Measurements from ENCODE around the gene ARHGAP9. TPM values are rescaled to one million over a fixed set of nuclear protein-coding genes. Genes with fewer than 3 reads are reported as not detected.
A peak's percentile ranks its signal among the peaks of the same experiment; 100 is the strongest.

The ARHGAP9 gene
- total RNA-seq, 1 experiment from 2014 or later: 2.6 TPM

DNA sequence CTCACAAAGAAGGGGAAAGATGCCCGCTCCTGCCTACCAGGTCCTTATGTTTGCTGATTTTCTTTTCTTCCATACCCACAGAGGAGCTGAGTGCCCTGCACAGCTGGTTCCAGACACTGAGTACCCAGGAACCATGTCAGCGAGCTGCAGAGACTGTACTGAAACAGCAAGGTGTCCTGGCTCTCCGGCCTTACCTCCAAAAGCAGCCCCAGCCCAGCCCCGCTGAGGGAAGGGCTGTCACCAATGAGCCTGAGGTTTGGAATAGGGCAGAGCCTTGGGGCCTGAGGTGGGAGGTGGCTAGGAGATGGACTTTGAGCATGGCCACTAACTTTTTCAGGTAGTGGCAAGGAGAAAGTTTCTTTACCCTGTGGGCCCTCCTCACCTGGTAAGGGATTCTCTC, 10.5 kb upstream of the ARHGAP9 start:
- H3K4me3 ChIP-seq (ENCODE audit: insufficient read depth, low read depth, low read length): no peak overlapping the region
- no peaks in the 10 kb centered on the region for H3K27me3 ChIP-seq (ENCODE audit: control insufficient read depth, insufficient read depth, low read length)
- H3K36me3 ChIP-seq (replicated peaks; ENCODE audit: control insufficient read depth, insufficient read depth, low read length): peaks cover 36% of the 10 kb centered on the region
- DNase-seq: no peak

GRCh38 chr12:57489157-57489641, 9.5 kb upstream of the ARHGAP9 start:
- Histone ChIP-seq H3K36me3 (replicated peaks; ENCODE audit: control insufficient read depth, insufficient read depth, low read length) (peaks cover 36% of the 10 kb centered on the region), H3K4me3 (ENCODE audit: insufficient read depth, low read depth, low read length) (no peak overlapping the region), H3K27me3 (ENCODE audit: control insufficient read depth, insufficient read depth, low read length) (no peaks in the 10 kb centered on the region)
- DNase-seq: no peak

DNA sequence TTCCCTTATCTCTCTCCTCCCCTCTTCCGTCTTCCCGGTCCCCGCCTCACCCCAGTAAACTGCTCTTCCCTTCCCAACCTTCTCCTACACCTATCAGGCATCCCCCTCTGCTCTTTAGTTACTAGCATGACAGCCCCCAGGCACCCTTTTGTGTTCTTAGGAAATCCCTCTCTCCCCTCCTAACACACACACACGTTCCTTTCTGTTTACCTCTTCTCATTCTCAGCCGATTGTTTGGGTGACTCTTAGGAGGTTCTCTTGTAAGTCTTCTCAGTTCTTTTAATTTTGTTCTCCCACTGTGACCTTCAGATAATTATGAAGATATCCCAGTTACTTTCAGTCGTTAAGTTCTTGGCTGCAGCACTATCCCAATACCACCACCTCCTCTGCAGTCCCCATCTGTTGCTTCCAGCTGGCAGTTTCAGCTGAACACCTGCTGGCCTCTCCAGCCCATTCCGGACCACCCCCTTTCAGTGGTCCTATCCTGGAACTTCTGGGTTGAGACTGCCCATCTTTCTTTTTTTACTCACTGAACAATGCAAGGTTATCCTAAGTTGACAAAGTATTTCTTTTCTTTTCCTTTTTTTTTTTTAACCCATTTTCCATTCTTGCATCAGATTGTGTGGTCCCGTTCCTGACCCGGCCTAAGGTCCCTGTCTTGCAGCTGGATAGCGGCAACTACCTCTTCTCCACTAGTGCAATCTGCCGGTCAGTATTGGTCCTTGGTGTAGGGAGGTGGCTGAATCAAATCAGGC, 8.9 kb upstream of the ARHGAP9 start:
- H3K36me3 ChIP-seq (replicated peaks; ENCODE audit: control insufficient read depth, insufficient read depth, low read length): peaks cover 36% of the 10 kb centered on the region
- no peaks in the 10 kb centered on the region for H3K27me3 ChIP-seq (ENCODE audit: control insufficient read depth, insufficient read depth, low read length)
- DNase-seq: no peak
- peak overlapping the region; percentile 100 for H3K4me3 ChIP-seq (ENCODE audit: insufficient read depth, low read depth, low read length)

- Histone ChIP-seq H3K36me3 (replicated peaks; ENCODE audit: control insufficient read depth, insufficient read depth, low read length) (peaks cover 34% of the 10 kb centered on the region), H3K27me3 (ENCODE audit: control insufficient read depth, insufficient read depth, low read length) (no peaks in the 10 kb centered on the region), H3K4me3 (ENCODE audit: insufficient read depth, low read depth, low read length) (peak within 1 kb of the TSS; percentile 100)
- DNase-seq: peak; percentile 87
These were observed 8.1 kb upstream of the ARHGAP9 start, which contains the start of gene MARS1 for GRCh38 chr12:57487597-57488401. TSS of gene MARS1 (plus strand) at chr12:57488068. CDS start at chr12:57488091, 23 bp downstream.

GRCh38 chr12:57487055-57487596, 7.5 kb upstream of the ARHGAP9 start:
- Histone ChIP-seq H3K27me3 (ENCODE audit: control insufficient read depth, insufficient read depth, low read length) (no peaks in the 10 kb centered on the region), H3K36me3 (replicated peaks; ENCODE audit: control insufficient read depth, insufficient read depth, low read length) (peaks cover 29% of the 10 kb centered on the region), H3K4me3 (ENCODE audit: insufficient read depth, low read depth, low read length) (no peak overlapping the region)
- no peak for DNase-seq

DNA sequence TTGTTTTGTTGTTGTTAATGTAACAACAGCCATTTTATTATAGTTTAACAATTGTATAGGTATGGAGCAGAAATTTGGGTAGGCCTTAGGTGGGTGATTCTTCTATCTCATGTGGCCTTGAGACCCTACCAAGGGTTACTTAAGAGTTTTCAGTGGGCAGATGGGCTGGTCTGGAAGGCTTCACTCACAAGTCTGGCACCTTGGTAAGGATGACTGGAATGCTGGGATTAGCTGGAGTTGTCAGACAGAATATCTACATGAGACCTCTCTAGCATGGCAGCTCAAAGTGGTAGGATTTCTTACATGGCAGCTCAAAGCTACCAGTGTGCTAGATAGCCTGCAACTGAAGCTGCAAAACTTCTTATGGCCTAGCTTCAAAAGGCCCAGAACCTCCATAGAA, 6.0 kb upstream of the ARHGAP9 start:
- no peaks in the 10 kb centered on the region for H3K27me3 ChIP-seq (ENCODE audit: control insufficient read depth, insufficient read depth, low read length)
- no peak for DNase-seq
- H3K4me3 ChIP-seq (ENCODE audit: insufficient read depth, low read depth, low read length): no peak overlapping the region
- peaks cover 18% of the 10 kb centered on the region for H3K36me3 ChIP-seq (replicated peaks; ENCODE audit: control insufficient read depth, insufficient read depth, low read length)

GRCh38 chr12:57483466-57483865, 3.8 kb upstream of the ARHGAP9 start:
- no peak overlapping the region for H3K4me3 ChIP-seq (ENCODE audit: insufficient read depth, low read depth, low read length)
- no peaks in the 10 kb centered on the region for H3K36me3 ChIP-seq (replicated peaks; ENCODE audit: control insufficient read depth, insufficient read depth, low read length)
- H3K27me3 ChIP-seq (ENCODE audit: control insufficient read depth, insufficient read depth, low read length): no peaks in the 10 kb centered on the region; the same call in 1 of the 2 replicates
- no peak for DNase-seq

DNA sequence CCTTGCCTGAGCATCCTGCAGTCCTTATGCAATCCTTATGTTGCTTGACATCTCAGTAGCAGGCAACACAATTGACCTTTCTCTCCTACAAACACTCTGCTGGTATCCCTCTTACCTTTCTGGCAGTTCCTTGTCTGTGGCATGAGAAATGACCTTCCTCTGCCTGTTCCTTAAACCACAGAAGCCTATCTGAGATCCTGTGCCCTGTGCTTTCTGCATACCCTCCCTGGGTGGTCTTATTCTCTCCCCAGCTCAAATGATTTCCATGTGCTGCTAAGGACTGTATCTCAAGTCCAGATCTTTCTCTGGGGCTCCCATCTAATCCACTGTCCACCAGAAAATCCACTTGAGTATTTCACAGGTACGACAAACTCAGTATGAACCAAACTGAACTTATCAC, 2.0 kb upstream of the ARHGAP9 start:
- peak; percentile 17 for DNase-seq
- Histone ChIP-seq H3K36me3 (replicated peaks; ENCODE audit: control insufficient read depth, insufficient read depth, low read length) (no peaks in the 10 kb centered on the region), H3K4me3 (ENCODE audit: insufficient read depth, low read depth, low read length) (no peak overlapping the region), H3K27me3 (ENCODE audit: control insufficient read depth, insufficient read depth, low read length) (peaks cover 7% of the 10 kb centered on the region)

GRCh38 chr12:57479043-57479375, 657 bp downstream of the ARHGAP9 start:
- no peak for DNase-seq
- H3K4me3 ChIP-seq (ENCODE audit: insufficient read depth, low read depth, low read length): no peak overlapping the region
- H3K27me3 ChIP-seq (ENCODE audit: control insufficient read depth, insufficient read depth, low read length): peaks cover 33% of the 10 kb centered on the region
- no peaks in the 10 kb centered on the region for H3K36me3 ChIP-seq (replicated peaks; ENCODE audit: control insufficient read depth, insufficient read depth, low read length)

DNA sequence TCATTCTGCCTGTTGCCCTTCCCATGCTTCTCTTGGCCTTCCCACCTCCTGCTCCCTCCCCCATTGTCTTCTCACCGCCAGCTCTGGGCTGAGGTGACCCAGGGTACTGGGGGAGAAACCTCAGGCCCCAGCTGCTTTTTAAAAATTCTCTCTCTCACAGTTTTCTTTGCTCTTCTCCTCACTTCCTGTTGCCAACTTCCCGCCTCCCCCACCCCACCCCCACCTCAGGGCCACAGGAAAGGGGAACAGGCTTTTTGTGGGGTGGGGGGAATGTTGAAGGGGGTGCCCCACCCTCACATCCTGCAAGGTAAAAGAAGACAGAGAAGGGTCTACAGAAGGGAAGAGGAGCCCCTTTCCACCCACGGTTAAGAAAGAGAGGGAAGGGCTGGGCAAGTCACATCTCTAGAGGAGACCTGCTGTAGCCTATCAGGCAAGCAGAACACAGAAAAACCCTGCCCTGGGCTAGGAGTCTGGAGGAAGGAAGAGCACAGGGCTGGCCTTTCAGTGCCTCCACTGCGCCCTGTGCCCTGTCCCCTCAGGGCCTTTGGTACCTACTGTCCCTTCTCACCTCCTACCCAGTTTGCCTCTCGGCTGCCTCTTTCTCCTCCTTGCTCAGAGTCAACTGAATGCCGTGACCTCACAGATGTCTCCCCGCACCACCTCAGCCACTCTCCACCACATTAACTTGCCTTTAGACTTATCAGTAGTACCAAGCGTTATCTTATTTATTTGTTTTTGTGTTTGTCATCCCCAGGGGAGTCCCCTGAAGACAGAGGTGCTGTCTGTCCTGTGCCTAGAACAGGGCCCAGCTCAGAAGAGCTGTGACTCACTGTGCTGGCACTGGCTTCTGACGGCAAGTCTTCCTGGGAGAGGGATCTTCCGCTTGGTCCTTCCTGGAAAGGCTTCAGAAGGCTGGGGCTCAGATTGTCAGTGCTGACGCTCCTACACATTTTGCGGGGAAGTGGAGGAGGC, 1.7 kb downstream of the ARHGAP9 start:
- Histone ChIP-seq H3K36me3 (replicated peaks; ENCODE audit: control insufficient read depth, insufficient read depth, low read length) (no peaks in the 10 kb centered on the region), H3K4me3 (ENCODE audit: insufficient read depth, low read depth, low read length) (no peak overlapping the region), H3K27me3 (ENCODE audit: control insufficient read depth, insufficient read depth, low read length) (peaks cover 41% of the 10 kb centered on the region)
- no peak for DNase-seq

GRCh38 chr12:57476993-57477709, 2.5 kb downstream of the ARHGAP9 start:
- Histone ChIP-seq H3K27me3 (ENCODE audit: control insufficient read depth, insufficient read depth, low read length) (peaks cover 48% of the 10 kb centered on the region), H3K36me3 (replicated peaks; ENCODE audit: control insufficient read depth, insufficient read depth, low read length) (no peaks in the 10 kb centered on the region), H3K4me3 (ENCODE audit: insufficient read depth, low read depth, low read length) (no peak overlapping the region)
- no peak for DNase-seq

DNA sequence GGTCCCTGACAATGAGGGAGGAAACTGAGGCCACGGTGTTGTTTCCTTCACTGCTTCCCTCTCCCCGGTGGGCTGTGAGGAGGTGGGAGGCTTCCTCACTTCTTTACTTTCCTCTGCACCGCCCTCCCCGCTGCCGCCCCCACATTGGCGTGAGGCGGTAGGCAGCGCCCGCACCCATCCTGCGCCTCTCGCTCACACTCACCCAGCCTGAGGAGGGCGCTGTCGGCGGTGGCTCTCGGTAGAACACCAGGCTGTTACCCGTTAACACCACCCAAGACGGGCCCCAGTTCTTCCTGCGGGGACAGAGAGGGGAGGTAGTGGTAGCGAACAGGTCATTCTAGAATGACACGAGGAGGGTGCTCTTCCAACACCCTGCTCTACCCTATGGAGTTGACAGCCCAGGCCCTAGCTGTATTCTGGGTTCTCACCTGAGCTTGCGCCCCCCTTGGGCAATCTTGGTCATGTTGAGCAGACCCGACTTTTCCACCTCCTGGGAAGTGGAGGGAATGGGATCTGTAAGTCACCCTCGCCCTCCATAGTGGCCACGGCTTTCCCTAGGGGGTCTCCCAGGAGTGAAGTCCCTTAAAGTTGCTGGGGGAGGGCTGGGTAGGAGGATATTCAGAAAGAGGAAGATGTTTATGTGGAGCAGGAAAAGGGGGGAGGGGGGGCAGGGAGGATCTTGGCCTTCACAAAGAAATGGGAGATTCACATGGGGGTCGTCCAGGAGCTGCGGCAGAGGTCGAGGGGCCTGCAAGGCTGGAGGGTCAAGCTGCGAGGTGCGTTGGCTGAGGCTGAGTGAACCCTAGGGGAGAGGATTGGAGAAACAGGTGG, 3.3 kb downstream of the ARHGAP9 start:
- H3K36me3 ChIP-seq (replicated peaks; ENCODE audit: control insufficient read depth, insufficient read depth, low read length): no peaks in the 10 kb centered on the region
- H3K4me3 ChIP-seq (ENCODE audit: insufficient read depth, low read depth, low read length): peak overlapping the region; percentile 43
- peaks cover 49% of the 10 kb centered on the region for H3K27me3 ChIP-seq (ENCODE audit: control insufficient read depth, insufficient read depth, low read length)
- no peak for DNase-seq
